ENCODE data around the gene TP63. TPM values are rescaled to one million over a fixed set of nuclear protein-coding genes. Genes with fewer than 3 reads are reported as not detected.

TP63 gene
- total RNA-seq, 1 experiment from 2014 or later = not detected

DNA sequence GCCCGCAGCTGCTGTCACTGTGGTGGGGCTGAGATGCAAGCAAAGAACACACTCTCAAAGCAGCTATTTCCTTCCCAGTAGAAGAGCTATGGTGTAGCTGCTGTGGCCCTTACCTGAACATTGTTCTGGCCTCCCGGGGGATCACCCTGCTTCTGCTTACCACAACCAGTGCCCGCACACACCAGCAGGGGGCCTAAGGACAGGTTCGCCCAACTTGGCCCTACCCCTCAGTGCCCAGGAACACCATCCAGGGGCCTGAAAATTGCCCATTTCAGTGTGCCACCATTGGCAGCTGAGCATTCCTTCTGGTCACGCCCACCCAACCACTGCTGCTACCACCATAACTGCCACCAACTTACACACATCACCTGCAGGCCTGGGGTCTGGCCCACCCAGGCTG, 113.0 kb downstream of the TP63 start:
- Mint-ChIP-seq H3K4me1 (peaks cover 3% of the 10 kb centered on the region in 2 experiments; a peak in 2 of 4 replicates), H3K27me3 (ENCODE audit: low read depth) (no peaks in the 10 kb centered on the region), H3K27ac (no peak overlapping the region), H3K4me3 (no peak overlapping the region), H3K9me3 (0 out of 5 replicates have a peak, but pooled peaks cover 0 to 4% of the 10 kb centered on the region in 2 experiments), H3K36me3 (ENCODE audit: insufficient read depth in 1 of 3, low read depth in 3 of 3) (no peaks in the 10 kb centered on the region)
- Histone ChIP-seq H3K4me1 (ENCODE audit: insufficient read depth, low read length) (no peaks in the 10 kb centered on the region), H3K79me1 (ENCODE audit: insufficient read depth, low read depth, low read length, poor library complexity, severe bottlenecking) (no peaks in the 10 kb centered on the region), H4K8ac (replicated peaks; ENCODE audit: insufficient read length, low read depth, low read length) (no peak overlapping the region), H3K23me2 (ENCODE audit: insufficient read length, low read depth, low read length, poor library complexity, severe bottlenecking) (no peaks in the 10 kb centered on the region), H3K9ac (ENCODE audit: extremely low read depth, insufficient read length, low read length) (no peak overlapping the region), H3K4ac (ENCODE audit: low read depth, low read length) (no peak overlapping the region), H2BK20ac (ENCODE audit: low read depth, low read length, poor library complexity, severe bottlenecking) (no peak overlapping the region), H3T11ph (ENCODE audit: low read length) (no peak overlapping the region), H2BK5ac (ENCODE audit: insufficient read length, low read length) (no peak overlapping the region), H2AK5ac (ENCODE audit: insufficient read length, low read length) (no peak overlapping the region), H3K27ac (ENCODE audit: insufficient read length, low read depth, low read length) (no peak overlapping the region), H4K20me1 (ENCODE audit: control insufficient read depth, insufficient read depth, insufficient read length) (no peaks in the 10 kb centered on the region), H3K79me2 (ENCODE audit: insufficient read depth, low read length) (no peaks in the 10 kb centered on the region), H4K91ac (ENCODE audit: insufficient read length, low read depth, low read length) (no peak overlapping the region), H2BK120ac (ENCODE audit: low read depth, low read length, poor library complexity, severe bottlenecking) (no peak overlapping the region), H3K18ac (ENCODE audit: insufficient read length, low read depth, low read length) (no peak overlapping the region), H4K5ac (ENCODE audit: insufficient read length, low read depth, low read length) (no peak overlapping the region), H2AFZ (ENCODE audit: low read length) (no peak overlapping the region), H3K27me3 (ENCODE audit: insufficient read depth, low read length) (no peaks in the 10 kb centered on the region), H2BK15ac (ENCODE audit: low read depth, low read length) (no peak overlapping the region), H3K9me3 (ENCODE audit: control insufficient read depth, low read depth, low read length) (no peaks in the 10 kb centered on the region), H3K4me2 (ENCODE audit: insufficient read depth, insufficient read length, low read length) (no peak overlapping the region), H3K14ac (ENCODE audit: insufficient read depth, low read length) (no peak overlapping the region), H3K56ac (ENCODE audit: insufficient read length, low read depth, low read length) (no peak overlapping the region), H2BK12ac (ENCODE audit: insufficient read length, low read depth, low read length) (no peak overlapping the region), H3K23ac (ENCODE audit: insufficient read length, low read depth, low read length) (no peak overlapping the region)
- DNase-seq = no peak
- WGBS (ENCODE audit: extremely low coverage, insufficient read length, low lambda C conversion rate) = no CpG with 5 or more reads among the region's 5 CpGs
- TF ChIP-seq, protein P1, sequence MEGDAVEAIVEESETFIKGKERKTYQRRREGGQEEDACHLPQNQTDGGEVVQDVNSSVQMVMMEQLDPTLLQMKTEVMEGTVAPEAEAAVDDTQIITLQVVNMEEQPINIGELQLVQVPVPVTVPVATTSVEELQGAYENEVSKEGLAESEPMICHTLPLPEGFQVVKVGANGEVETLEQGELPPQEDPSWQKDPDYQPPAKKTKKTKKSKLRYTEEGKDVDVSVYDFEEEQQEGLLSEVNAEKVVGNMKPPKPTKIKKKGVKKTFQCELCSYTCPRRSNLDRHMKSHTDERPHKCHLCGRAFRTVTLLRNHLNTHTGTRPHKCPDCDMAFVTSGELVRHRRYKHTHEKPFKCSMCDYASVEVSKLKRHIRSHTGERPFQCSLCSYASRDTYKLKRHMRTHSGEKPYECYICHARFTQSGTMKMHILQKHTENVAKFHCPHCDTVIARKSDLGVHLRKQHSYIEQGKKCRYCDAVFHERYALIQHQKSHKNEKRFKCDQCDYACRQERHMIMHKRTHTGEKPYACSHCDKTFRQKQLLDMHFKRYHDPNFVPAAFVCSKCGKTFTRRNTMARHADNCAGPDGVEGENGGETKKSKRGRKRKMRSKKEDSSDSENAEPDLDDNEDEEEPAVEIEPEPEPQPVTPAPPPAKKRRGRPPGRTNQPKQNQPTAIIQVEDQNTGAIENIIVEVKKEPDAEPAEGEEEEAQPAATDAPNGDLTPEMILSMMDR (conservative IDR thresholded peaks at IDR 0.05) = peak; percentile 41; the same call in 2 of the 3 replicates

Data from H9 (cell line).